GM12801 (cell line): ENCODE results near the gene KNTC1.

Experiments
- CTCF ChIP-seq: IDR thresholded peaks from one replicate; pipeline ENCODE4 v1.5.1; 2011; ENCODE audit warnings: control low read depth; ENCODE audit not compliant: insufficient read length; ENCODE audit errors: extremely low read depth

Gene KNTC1

GRCh38 chr12:122661246-122661645, 134.2 kb downstream of the KNTC1 start:
- TF ChIP-seq CTCF = no peak

- TF ChIP-seq CTCF = no peak
Observed at GRCh38 chr12:122661938-122662337, 134.9 kb downstream of the KNTC1 start.

- TF ChIP-seq CTCF = no peak
Observed at GRCh38 chr12:122665349-122665748, 138.3 kb downstream of the KNTC1 start.

- no peak for TF ChIP-seq CTCF
Observed at GRCh38 chr12:122665759-122666158, 138.7 kb downstream of the KNTC1 start.

GRCh38 chr12:122668268-122668667, 141.2 kb downstream of the KNTC1 start:
- TF ChIP-seq CTCF = no peak

- no peak for TF ChIP-seq CTCF
Observed at GRCh38 chr12:122669397-122670070, 142.5 kb downstream of the KNTC1 start.

GRCh38 chr12:122672515-122672914, 145.5 kb downstream of the KNTC1 start:
- TF ChIP-seq CTCF = no peak
